Left ventricle myocardium inferior (tissue), 1 donor: ENCODE results near the gene CACNB1. TPM values are rescaled to one million over a fixed set of nuclear protein-coding genes. Genes with fewer than 3 reads are reported as not detected.
"Not testable (repeated sequence)": the region's sequence is repeated elsewhere in the genome, so short reads cannot be mapped to it uniquely, and the experiment has no call there.

ENCODE experiments used
- DNase-seq: peaks from one replicate; pipeline ENCODE4 v3.0.0-alpha.2; 2020
- H3K27ac ChIP-seq: fragments of 200-600 bp; replicated peaks from 2 replicates; pipeline ENCODE4 v1.8.0; 2021
- H3K27me3 ChIP-seq: fragments of 200-600 bp; 2 replicates; pipeline ENCODE4 v1.8.0; 2021; ENCODE audit warnings: low read depth
- H3K36me3 ChIP-seq: fragments of 200-600 bp; 2 replicates; pipeline ENCODE4 v1.8.0; 2021
- H3K4me1 ChIP-seq: fragments of 200-600 bp; 2 replicates; pipeline ENCODE4 v1.8.0; 2021
- H3K4me3 ChIP-seq: fragments of 200-600 bp; 2 replicates; pipeline ENCODE4 v1.8.0; 2021; ENCODE audit warnings: mild to moderate bottlenecking, moderate library complexity
- H3K9me3 ChIP-seq: fragments of 200-600 bp; replicated peaks from 2 replicates; pipeline ENCODE4 v1.8.0; 2021
- intact Hi-C: fragments of 100-400 bp; cut with micrococcal nuclease; formaldehyde crosslinking; loops from one replicate; pipeline ENCODE4 v1.11.0; 2022
- total RNA-seq: library from RNA; stranded (reverse); fragmentation: NEBNext Ultra II Directional; extraction: Animal tissue kit (Norgen Biotek cat#: 25700); gene quantifications from one replicate; pipeline ENCODE4 v1.2.1, GENCODE V29; 2021
- TF ChIP-seq, protein P1 (sequence below): fragments of 200-600 bp; IDR thresholded peaks from 2 replicates; pipeline ENCODE4 v1.8.0; 2021; ENCODE audit warnings: antibody characterized with exemption, mild to moderate bottlenecking, borderline replicate concordance
- donor health status: DM: no; HTN: yes; CAD: no; lungs with severe emphysema.

The CACNB1 gene
- total RNA-seq, 1 donor from 2014 or later = 3.7 TPM

DNA sequence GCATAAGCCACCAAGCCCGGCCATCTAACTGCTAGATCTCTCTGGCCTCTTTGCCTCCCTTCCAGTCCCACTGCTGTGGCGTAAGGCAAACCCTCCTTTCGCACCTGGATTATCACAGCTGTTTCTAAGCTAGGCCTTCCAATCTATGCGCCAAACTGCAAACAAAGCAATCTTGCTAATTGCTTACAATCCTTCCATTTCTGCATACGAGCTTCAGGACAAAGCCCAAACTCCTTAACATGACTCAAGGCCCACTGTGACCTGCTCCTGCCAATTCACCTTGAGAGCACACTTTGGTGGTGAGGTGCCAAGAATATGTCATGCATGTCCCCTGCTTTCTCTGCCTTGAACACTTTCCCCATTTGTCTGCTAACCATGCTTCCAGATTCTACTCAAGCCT is 25.5 kb downstream of the CACNB1 start:
- peaks cover 17% of the 10 kb centered on the region for H3K4me1 ChIP-seq
- intact Hi-C loops = no loop called here
- H3K27me3 ChIP-seq = peaks cover 4% of the 10 kb centered on the region
- H3K9me3 ChIP-seq = peaks cover 4% of the 10 kb centered on the region
- H3K36me3 ChIP-seq = peaks cover 3% of the 10 kb centered on the region
- no peak overlapping the region for H3K27ac ChIP-seq
- no peak overlapping the region for H3K4me3 ChIP-seq
- TF ChIP-seq, protein P1, sequence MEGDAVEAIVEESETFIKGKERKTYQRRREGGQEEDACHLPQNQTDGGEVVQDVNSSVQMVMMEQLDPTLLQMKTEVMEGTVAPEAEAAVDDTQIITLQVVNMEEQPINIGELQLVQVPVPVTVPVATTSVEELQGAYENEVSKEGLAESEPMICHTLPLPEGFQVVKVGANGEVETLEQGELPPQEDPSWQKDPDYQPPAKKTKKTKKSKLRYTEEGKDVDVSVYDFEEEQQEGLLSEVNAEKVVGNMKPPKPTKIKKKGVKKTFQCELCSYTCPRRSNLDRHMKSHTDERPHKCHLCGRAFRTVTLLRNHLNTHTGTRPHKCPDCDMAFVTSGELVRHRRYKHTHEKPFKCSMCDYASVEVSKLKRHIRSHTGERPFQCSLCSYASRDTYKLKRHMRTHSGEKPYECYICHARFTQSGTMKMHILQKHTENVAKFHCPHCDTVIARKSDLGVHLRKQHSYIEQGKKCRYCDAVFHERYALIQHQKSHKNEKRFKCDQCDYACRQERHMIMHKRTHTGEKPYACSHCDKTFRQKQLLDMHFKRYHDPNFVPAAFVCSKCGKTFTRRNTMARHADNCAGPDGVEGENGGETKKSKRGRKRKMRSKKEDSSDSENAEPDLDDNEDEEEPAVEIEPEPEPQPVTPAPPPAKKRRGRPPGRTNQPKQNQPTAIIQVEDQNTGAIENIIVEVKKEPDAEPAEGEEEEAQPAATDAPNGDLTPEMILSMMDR = no peak
- DNase-seq = no peak

DNA sequence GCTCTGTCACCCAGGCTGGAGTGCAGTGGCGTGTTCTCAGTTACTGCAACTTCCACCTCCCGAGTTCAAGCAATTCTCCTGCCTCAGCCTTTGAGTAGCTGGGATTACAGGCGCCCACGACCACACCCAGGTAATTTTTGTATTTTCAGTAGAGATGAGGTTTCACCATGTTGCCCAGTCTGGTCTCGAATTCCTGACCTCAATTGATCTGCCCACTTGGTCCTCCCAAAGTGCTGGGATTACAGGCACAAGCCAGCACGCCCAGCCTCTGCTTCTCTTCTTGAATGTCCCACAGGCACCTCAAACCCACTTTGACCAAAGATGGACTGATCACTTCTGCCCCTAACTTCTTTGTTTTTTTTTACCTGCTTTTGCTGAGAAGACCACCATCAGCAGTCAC is 26.9 kb downstream of the CACNB1 start:
- Histone ChIP-seq H3K4me1 (peaks cover 31% of the 10 kb centered on the region), H3K4me3 (no peak overlapping the region), H3K27me3 (peaks cover 4% of the 10 kb centered on the region), H3K27ac (no peak overlapping the region), H3K9me3 (peaks cover 4% of the 10 kb centered on the region), H3K36me3 (no peaks in the 10 kb centered on the region)
- intact Hi-C loops = no loop called here
- DNase-seq = no peak
- TF ChIP-seq, protein P1 = no peak

DNA sequence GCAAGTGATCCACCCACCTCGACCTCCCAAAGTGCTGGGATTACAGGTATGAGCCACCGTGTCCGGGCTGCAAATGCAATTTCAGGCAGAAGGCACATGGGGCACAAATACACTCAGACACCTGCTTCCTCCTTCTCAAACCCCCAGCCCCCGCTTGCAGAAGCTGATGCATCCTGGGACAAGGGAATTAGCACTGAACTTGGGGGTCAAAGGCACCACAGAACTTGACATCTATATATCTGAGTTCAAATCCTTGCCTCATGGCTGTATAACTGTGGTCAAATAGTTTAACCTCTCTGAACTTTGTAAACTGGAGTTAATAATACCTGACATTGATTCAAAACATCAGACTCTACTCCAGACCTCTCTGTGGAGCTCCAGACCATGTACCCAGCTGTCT is 27.4 kb downstream of the CACNB1 start:
- intact Hi-C loops = no loop called here
- DNase-seq = no peak
- TF ChIP-seq, protein P1 = no peak

DNA sequence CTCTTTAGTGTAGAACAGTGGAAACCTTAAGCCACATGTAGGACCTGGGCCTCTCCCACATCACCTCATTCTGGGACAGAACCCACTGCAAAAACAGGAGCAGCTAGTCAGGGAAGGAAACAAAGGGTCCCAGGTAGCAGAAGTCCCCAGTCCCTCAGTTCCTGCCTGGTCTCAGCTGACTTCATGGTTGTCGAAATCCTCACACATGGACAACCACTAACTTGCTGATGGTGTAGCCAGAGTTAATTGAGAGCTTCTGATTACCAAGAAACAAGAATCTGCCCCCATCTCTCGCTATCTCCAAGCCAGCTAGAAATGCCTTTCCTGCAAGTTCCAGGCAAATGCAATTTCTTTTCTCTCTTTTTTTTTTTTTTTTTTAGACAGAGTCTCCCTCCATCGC is 28.0 kb downstream of the CACNB1 start:
- intact Hi-C loops = loop anchor here (10.0 kb wide), 1 partner anchor 75 kb away; no protein-coding TSS in a partner anchor
- H3K36me3 ChIP-seq = no peaks in the 10 kb centered on the region
- no peak overlapping the region for H3K27ac ChIP-seq
- no peak overlapping the region for H3K4me3 ChIP-seq
- H3K27me3 ChIP-seq = peaks cover 4% of the 10 kb centered on the region
- DNase-seq = no peak
- H3K4me1 ChIP-seq = peaks cover 32% of the 10 kb centered on the region
- H3K9me3 ChIP-seq = peaks cover 4% of the 10 kb centered on the region
- TF ChIP-seq, protein P1 = no peak

More for the DNA sequence above, 27.4 kb downstream of the CACNB1 start:
- Histone ChIP-seq H3K27me3 (peaks cover 4% of the 10 kb centered on the region), H3K27ac (no peak overlapping the region), H3K4me3 (no peak overlapping the region), H3K4me1 (peaks cover 34% of the 10 kb centered on the region), H3K9me3 (peaks cover 4% of the 10 kb centered on the region), H3K36me3 (no peaks in the 10 kb centered on the region)

DNA sequence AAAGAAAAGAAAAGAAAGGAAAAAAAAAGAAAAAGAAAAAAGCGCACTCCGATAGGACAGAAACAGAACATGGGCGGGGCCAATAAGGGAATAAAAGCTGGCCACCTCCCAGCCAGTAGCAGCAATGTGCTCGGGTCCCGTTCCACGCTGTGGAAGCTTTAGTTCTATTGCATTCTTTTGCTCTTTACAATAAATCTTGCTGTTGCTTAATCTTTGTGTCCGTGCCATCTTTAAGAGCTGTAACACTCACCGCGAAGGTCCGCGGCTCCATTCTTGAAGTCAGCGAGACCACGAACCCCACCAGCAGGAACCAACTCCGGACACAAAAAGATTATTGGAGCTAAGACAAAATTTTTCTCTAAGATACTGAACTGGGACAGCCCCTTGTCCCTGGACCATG is 28.4 kb downstream of the CACNB1 start:
- intact Hi-C loops = loop anchor here (10.0 kb wide), 1 partner anchor 76 kb away; no protein-coding TSS in a partner anchor
- Histone ChIP-seq H3K27ac (no peak overlapping the region), H3K4me3 (no peak overlapping the region), H3K9me3 (peaks cover 4% of the 10 kb centered on the region), H3K36me3 (no peaks in the 10 kb centered on the region), H3K27me3 (peaks cover 2% of the 10 kb centered on the region), H3K4me1 (peaks cover 36% of the 10 kb centered on the region)
- no peak for DNase-seq
- TF ChIP-seq, protein P1 = no peak

DNA sequence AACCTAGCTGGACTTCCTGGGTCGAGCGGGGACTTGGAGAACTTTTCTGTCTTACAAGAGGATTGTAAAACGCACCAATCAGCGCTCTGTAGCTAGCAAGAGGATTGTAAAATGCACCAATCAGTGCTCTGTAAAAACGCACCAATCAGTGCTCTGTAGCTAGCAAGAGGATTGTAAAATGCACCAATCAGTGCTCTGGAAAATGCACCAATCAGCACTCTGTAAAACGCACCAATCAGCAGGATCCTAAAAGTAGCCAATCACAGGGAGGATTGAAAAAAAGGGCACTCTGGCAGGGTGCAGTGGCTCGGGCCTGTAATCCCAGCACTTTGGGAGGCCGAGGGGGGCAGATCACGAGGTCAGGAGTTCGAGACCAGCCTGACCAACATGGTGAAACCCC is 29.0 kb downstream of the CACNB1 start:
- intact Hi-C loops = loop anchor here (10.0 kb wide), 1 partner anchor 76 kb away; no protein-coding TSS in a partner anchor
- DNase-seq = not testable (repeated sequence)

More for the DNA sequence above, 29.0 kb downstream of the CACNB1 start:
- H3K27ac ChIP-seq, H3K9me3 ChIP-seq, H3K27me3 ChIP-seq, H3K36me3 ChIP-seq, H3K4me3 ChIP-seq: not testable (repeated sequence)
- peaks cover 40% of the 10 kb centered on the region for H3K4me1 ChIP-seq
